CD4-positive, alpha-beta T cell (primary cell): ENCODE measurements around the gene PDLIM3. TPM values are rescaled to one million over a fixed set of nuclear protein-coding genes. Genes with fewer than 3 reads are reported as not detected.

Experiments used
- ATAC-seq: fragments of 200-7000 bp; cut with Tn5 transposase; one replicate; pipeline ENCODE4 v1.10.0; 2022; ENCODE audit warnings: mild to moderate bottlenecking; ENCODE audit not compliant: poor library complexity
- CTCF ChIA-PET: fragments of 350-600 bp; sonication (Branson Sonifier 250); formaldehyde crosslinking; loops from one replicate; lab custom pipeline; 2021; ENCODE audit warnings: antibody characterized with exemption, inconsistent platforms; lab: Charles Lee
- POLR2A ChIA-PET: fragments of 350-600 bp; sonication (Branson Sonifier 250); formaldehyde crosslinking; loops from one replicate; lab custom pipeline; 2021; ENCODE audit warnings: antibody characterized with exemption, inconsistent platforms; lab: Charles Lee
- DNase-seq, 14 experiments: peaks; one replicate each; pipeline ENCODE4 v3.0.0-alpha.2; 2013 to 2020; ENCODE audit warnings: mixed read lengths in 2 of 14
- H3K27ac ChIP-seq, 2 donors: one replicate each; pipeline versions ENCODE4 v1.5.1 to v1.7.0; 2013; ENCODE audit warnings: low read length in 2 of 2, low read depth in 1 of 2, mild to moderate bottlenecking in 1 of 2
- H3K27me3 ChIP-seq, 2 experiments: 1 replicate in 1 of 2; 2 replicates in 1 of 2; pipeline versions ENCODE4 v1.6.1 to v1.7.0; 2013; ENCODE audit warnings: low read length in 2 of 2, control low read depth in 1 of 2, mild to moderate bottlenecking in 1 of 2, moderate library complexity in 1 of 2; ENCODE audit not compliant: insufficient read depth in 2 of 2, control insufficient read depth in 1 of 2
- H3K36me3 ChIP-seq: one replicate; pipeline ENCODE4 v1.6.1; 2013; ENCODE audit warnings: low read length, control low read depth; ENCODE audit not compliant: insufficient read depth
- H3K4me1 ChIP-seq: one replicate; pipeline ENCODE4 v1.6.1; 2013; ENCODE audit warnings: low read length, control low read depth; ENCODE audit not compliant: insufficient read depth
- H3K4me3 ChIP-seq: one replicate; pipeline ENCODE4 v1.5.1; 2013; ENCODE audit warnings: mild to moderate bottlenecking, low read length, moderate library complexity
- H3K9me3 ChIP-seq, 2 experiments: 1 replicate in 1 of 2; 2 replicates in 1 of 2; pipeline versions ENCODE4 v1.6.1 to v1.7.0; 2013; ENCODE audit warnings: low read length in 2 of 2, mild to moderate bottlenecking in 2 of 2, control low read depth in 1 of 2, moderate library complexity in 1 of 2; ENCODE audit not compliant: control insufficient read depth in 1 of 2, insufficient read depth in 1 of 2
- H3K27ac Mint-ChIP-seq: one replicate; pipeline ENCODE4 v1.8.0; 2020; ENCODE audit warnings: mixed read lengths
- H3K27me3 Mint-ChIP-seq: one replicate; pipeline ENCODE4 v1.8.0; 2021; ENCODE audit warnings: mixed read lengths
- H3K36me3 Mint-ChIP-seq: one replicate; pipeline ENCODE4 v1.8.0; 2021; ENCODE audit warnings: low read depth, mixed read lengths
- H3K4me1 Mint-ChIP-seq: one replicate; pipeline ENCODE4 v1.8.0; 2021; ENCODE audit warnings: low read depth, mixed read lengths
- H3K4me3 Mint-ChIP-seq: one replicate; pipeline ENCODE4 v1.8.0; 2020; ENCODE audit warnings: mild to moderate bottlenecking, mixed read lengths
- H3K9me3 Mint-ChIP-seq: one replicate; pipeline ENCODE4 v1.8.0; 2020; ENCODE audit warnings: mixed read lengths
- intact Hi-C, 2 experiments: fragments of 100-400 bp; cut with DNase I in 1 of 2; cut with micrococcal nuclease in 1 of 2; formaldehyde crosslinking; loops; one replicate each; pipeline versions ENCODE4 v1.15.1 to v1.9.0; 2023 to 2025; cut with DNase I, micrococcal nuclease
- total RNA-seq, 174 experiments: library from RNA in 2 of 174; stranded (reverse) in 2 of 174; gene quantifications; one replicate each; pipeline ENCODE4 v1.2.3 and lab custom pipeline; 2021 to 2026
- TF ChIP-seq, protein P1 (sequence below): fragments of 200-600 bp; IDR thresholded peaks from one replicate; pipeline ENCODE4 v1.8.0; 2022; ENCODE audit warnings: antibody characterized with exemption, mild to moderate bottlenecking

Gene PDLIM3
- total RNA-seq, 2 experiments from 2014 or later, result not detected

DNA sequence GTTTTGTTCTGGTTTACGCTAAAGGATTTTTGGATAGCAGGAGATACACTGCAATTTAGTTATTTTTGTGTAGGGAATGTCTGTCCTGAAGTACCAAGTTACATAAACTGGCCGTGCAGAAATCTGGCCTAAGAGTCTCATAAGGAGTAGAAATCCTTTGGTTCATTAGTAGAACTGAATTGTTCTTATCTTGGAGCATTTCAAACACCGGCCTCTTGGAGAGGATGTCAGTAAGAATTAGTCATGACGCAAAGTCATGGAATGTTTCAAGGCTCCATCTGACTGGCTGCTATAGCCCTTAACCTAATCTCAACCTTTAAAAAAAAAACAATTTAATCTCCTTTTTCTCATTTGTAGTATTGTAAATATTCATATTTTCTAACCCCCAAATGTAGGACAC, 15.2 kb downstream of the PDLIM3 start:
- no peaks in the 10 kb centered on the region for H3K4me1 ChIP-seq
- ChIA-PET CTCF (no interaction called here), POLR2A (no interaction called here)
- H3K27me3 Mint-ChIP-seq, result peaks cover 55% of the 10 kb centered on the region
- H3K4me1 Mint-ChIP-seq, result peaks cover 4% of the 10 kb centered on the region
- no peak overlapping the region for H3K4me3 Mint-ChIP-seq
- H3K9me3 ChIP-seq, result no peaks in the 10 kb centered on the region
- H3K36me3 ChIP-seq, result no peaks in the 10 kb centered on the region
- H3K27ac ChIP-seq, result no peak overlapping the region
- intact Hi-C loops, result no loop called here
- H3K27ac Mint-ChIP-seq, result no peak overlapping the region
- TF ChIP-seq, protein P1, sequence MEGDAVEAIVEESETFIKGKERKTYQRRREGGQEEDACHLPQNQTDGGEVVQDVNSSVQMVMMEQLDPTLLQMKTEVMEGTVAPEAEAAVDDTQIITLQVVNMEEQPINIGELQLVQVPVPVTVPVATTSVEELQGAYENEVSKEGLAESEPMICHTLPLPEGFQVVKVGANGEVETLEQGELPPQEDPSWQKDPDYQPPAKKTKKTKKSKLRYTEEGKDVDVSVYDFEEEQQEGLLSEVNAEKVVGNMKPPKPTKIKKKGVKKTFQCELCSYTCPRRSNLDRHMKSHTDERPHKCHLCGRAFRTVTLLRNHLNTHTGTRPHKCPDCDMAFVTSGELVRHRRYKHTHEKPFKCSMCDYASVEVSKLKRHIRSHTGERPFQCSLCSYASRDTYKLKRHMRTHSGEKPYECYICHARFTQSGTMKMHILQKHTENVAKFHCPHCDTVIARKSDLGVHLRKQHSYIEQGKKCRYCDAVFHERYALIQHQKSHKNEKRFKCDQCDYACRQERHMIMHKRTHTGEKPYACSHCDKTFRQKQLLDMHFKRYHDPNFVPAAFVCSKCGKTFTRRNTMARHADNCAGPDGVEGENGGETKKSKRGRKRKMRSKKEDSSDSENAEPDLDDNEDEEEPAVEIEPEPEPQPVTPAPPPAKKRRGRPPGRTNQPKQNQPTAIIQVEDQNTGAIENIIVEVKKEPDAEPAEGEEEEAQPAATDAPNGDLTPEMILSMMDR, result no peak
- H3K9me3 Mint-ChIP-seq, result no peaks in the 10 kb centered on the region
- no peak for ATAC-seq
- no peak overlapping the region for H3K4me3 ChIP-seq
- H3K36me3 Mint-ChIP-seq, result no peaks in the 10 kb centered on the region
- H3K27me3 ChIP-seq, result peaks cover 0 to 21% of the 10 kb centered on the region in 2 experiments
- DNase-seq, result no peak

DNA sequence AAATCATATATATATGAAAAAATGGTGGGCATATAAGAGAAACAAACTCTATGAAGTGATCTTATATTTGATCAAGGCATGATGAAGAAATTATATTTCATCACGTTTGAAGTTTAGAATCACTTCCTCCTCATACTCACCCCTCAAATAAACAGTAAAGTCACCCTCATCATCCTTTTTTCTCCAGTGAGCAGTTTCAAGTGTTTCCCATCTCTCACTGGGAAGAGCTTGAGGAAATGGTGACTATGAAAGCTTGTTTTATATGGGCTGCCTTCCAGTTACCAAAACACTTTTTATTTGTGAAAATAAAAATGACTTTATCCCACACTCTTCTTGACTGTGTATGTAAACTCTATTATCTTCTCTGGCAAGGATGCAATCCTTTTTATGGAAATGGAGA, 16.8 kb downstream of the PDLIM3 start:
- Histone ChIP-seq H3K36me3 (no peaks in the 10 kb centered on the region), H3K4me1 (peaks cover 8% of the 10 kb centered on the region), H3K27ac (no peak overlapping the region), H3K4me3 (no peak overlapping the region), H3K27me3 (peaks cover 8 to 20% of the 10 kb centered on the region in 2 experiments), H3K9me3 (no peaks in the 10 kb centered on the region)
- no peak overlapping the region for H3K27ac Mint-ChIP-seq
- ATAC-seq, result no peak
- intact Hi-C loops, result no loop called here
- ChIA-PET POLR2A (no interaction called here), CTCF (interaction anchor here (0.9 kb wide), 1 partner anchor 39 kb away, joined by 3 read pairs; no protein-coding TSS in a partner anchor)
- no peak for DNase-seq
- TF ChIP-seq, protein P1, result no peak
- peaks cover 15% of the 10 kb centered on the region for H3K4me1 Mint-ChIP-seq
- no peaks in the 10 kb centered on the region for H3K9me3 Mint-ChIP-seq
- peaks cover 62% of the 10 kb centered on the region for H3K27me3 Mint-ChIP-seq
- H3K36me3 Mint-ChIP-seq, result no peaks in the 10 kb centered on the region
- no peak overlapping the region for H3K4me3 Mint-ChIP-seq

DNA sequence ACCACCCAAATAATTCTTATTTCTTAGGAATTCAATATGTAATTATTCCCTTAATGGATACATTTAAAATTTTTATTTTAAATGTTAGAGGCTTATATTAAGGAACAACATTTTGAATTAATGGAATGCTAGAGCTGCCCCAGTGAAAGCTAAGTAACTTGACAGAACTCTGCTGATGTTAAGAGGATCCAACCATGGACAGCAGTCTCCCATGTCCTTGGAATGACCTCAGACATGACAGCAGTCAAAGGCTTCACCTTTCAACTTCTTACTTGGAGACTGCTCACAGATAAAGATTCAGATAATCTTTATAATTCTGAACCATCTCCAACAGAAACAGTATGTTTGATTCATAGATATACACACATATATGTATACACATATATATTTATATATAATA, 17.2 kb downstream of the PDLIM3 start:
- ATAC-seq (no peak), DNase-seq (no peak)
- Mint-ChIP-seq H3K36me3 (no peaks in the 10 kb centered on the region), H3K9me3 (no peaks in the 10 kb centered on the region), H3K27me3 (peaks cover 65% of the 10 kb centered on the region), H3K4me1 (peaks cover 19% of the 10 kb centered on the region), H3K4me3 (no peak overlapping the region), H3K27ac (no peak overlapping the region)
- H3K36me3 ChIP-seq, result no peaks in the 10 kb centered on the region
- CTCF ChIA-PET, result no interaction called here
- intact Hi-C loops, result no loop called here
- H3K27me3 ChIP-seq, result peaks cover 12 to 17% of the 10 kb centered on the region in 2 experiments
- no peaks in the 10 kb centered on the region for H3K9me3 ChIP-seq
- TF ChIP-seq, protein P1, result no peak
- POLR2A ChIA-PET, result no interaction called here
- peaks cover 12% of the 10 kb centered on the region for H3K4me1 ChIP-seq
- H3K4me3 ChIP-seq, result no peak overlapping the region
- H3K27ac ChIP-seq, result no peak overlapping the region
